ENCODE results near the gene TXK. TPM values are rescaled to one million over a fixed set of nuclear protein-coding genes. Genes with fewer than 3 reads are reported as not detected.

TXK gene
- total and polyA plus RNA-seq, 7 experiments from 2014 or later, result 35.5 to 128 (median 112) TPM

DNA sequence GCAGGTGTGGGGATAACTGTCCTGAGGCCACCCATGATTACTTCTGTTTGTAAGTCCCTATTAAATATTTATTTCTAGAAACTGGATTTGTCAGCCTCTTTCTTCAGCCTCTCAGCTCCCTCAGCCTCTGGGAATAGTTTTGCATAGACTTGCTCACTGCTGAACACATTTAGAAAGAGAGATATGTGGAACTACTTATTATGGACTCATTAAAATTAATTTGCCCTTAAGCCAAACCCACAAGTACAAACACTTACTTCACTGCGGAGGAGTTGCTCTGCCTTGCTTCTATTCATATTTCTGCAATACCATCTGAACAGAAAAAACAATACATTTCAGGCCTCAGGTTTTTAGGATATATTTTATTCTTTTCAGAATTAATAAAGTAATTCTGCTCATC is 22.4 kb upstream of the TXK start:
- H3K4me3 Mint-ChIP-seq, result no peak overlapping the region
- ATAC-seq, result no peak

DNA sequence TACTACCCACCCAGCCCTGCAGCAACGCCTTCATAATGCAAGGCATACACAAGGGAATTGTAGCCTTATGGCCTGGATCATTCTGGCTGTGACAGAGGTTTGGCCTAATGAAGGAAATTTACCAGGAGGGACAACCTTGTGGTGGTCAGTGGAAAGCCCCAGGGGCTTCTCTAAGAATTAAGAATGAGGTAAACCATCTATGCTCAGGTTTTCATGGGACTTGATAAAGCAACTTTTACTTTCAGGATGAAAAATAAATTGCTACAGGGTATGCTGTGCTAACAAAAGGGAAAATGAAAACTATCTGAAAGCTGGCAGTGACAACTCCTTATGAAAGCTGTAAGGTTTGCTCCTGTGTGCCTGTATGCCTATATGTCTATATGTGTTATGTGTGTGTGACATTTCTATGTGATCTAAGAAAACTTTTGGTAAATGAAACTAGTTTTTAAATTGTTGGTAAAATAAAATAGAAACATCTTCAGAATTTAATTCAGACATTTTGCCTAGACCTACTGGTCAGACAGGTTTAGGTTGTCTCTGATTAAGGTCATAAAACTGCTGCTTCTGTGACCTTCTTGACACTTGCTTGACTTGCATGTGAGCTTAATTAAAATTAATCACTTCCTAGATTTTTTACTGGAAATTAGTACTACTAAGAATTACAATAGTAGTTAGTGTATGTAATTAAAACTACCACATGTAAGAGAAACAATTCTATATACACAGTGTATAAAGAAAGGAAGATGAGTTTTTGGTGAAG is 19.9 kb upstream of the TXK start:
- Mint-ChIP-seq H3K36me3 (peaks cover 23 to 65% (median 51%) of the 10 kb centered on the region in 5 donors), H3K27ac (no peak overlapping the region), H3K9me3 (peaks cover 2 to 55% (median 20%) of the 10 kb centered on the region in 11 donors), H3K4me3 (no peak overlapping the region), H3K27me3 (no peaks in the 10 kb centered on the region), H3K4me1 (peaks cover 0 to 1% (median 0%) of the 10 kb centered on the region in 7 donors)
- ATAC-seq (no peak), DNase-seq (no peak)
- H3K4me1 ChIP-seq (ENCODE audit: control insufficient read depth in 2 of 2, insufficient read depth in 2 of 2, low read length in 2 of 2), result no peaks in the 10 kb centered on the region
- no peak overlapping the region for H3K4me3 ChIP-seq (ENCODE audit: low read length)
- H3K36me3 ChIP-seq (ENCODE audit: control insufficient read depth in 2 of 3, insufficient read depth in 3 of 3, low read length in 3 of 3), result peaks cover 0 to 14% (median 0%) of the 10 kb centered on the region in 3 experiments
- no peaks in the 10 kb centered on the region for H3K27me3 ChIP-seq (ENCODE audit: control insufficient read depth in 2 of 2, insufficient read depth in 2 of 2, low read length in 2 of 2)
- H3K9me3 ChIP-seq (ENCODE audit: control insufficient read depth in 2 of 3, low read length in 3 of 3), result peaks cover 0 to 26% (median 4%) of the 10 kb centered on the region in 3 experiments
- no peak overlapping the region for H3K27ac ChIP-seq (ENCODE audit: low read depth, low read length)
- ChIA-PET POLR2A (interaction anchor here (0.6 kb wide), 1 partner anchor 22 kb away, joined by 3 read pairs; no protein-coding TSS in a partner anchor), CTCF (interaction anchor here (0.6 kb wide), 1 partner anchor 43 kb away, joined by 3 read pairs; no protein-coding TSS in a partner anchor)
- intact Hi-C loops (cut with micrococcal nuclease), result no loop called here

More for the DNA sequence above, 22.4 kb upstream of the TXK start:
- intact Hi-C loops (cut with micrococcal nuclease), result no loop called here
- no peaks in the 10 kb centered on the region for H3K27me3 Mint-ChIP-seq
- DNase-seq, result no peak
- H3K36me3 ChIP-seq (ENCODE audit: control insufficient read depth in 2 of 3, insufficient read depth in 3 of 3, low read length in 3 of 3), result peaks cover 0 to 14% (median 0%) of the 10 kb centered on the region in 3 experiments
- CTCF ChIA-PET, result no interaction called here
- POLR2A ChIA-PET, result no interaction called here
- no peaks in the 10 kb centered on the region for H3K4me1 ChIP-seq (ENCODE audit: control insufficient read depth in 2 of 2, insufficient read depth in 2 of 2, low read length in 2 of 2)
- H3K4me3 ChIP-seq (ENCODE audit: low read length), result no peak overlapping the region
- peaks cover 0 to 26% (median 4%) of the 10 kb centered on the region in 3 experiments for H3K9me3 ChIP-seq (ENCODE audit: control insufficient read depth in 2 of 3, low read length in 3 of 3)
- H3K36me3 Mint-ChIP-seq, result peaks cover 23 to 70% (median 62%) of the 10 kb centered on the region in 5 donors
- H3K27ac ChIP-seq (ENCODE audit: low read depth, low read length), result no peak overlapping the region
- H3K9me3 Mint-ChIP-seq, result peaks cover 4 to 55% (median 22%) of the 10 kb centered on the region in 11 donors
- no peak overlapping the region for H3K27ac Mint-ChIP-seq
- H3K4me1 Mint-ChIP-seq, result peaks cover 0 to 1% (median 0%) of the 10 kb centered on the region in 7 donors
- H3K27me3 ChIP-seq (ENCODE audit: control insufficient read depth in 2 of 2, insufficient read depth in 2 of 2, low read length in 2 of 2), result no peaks in the 10 kb centered on the region

DNA sequence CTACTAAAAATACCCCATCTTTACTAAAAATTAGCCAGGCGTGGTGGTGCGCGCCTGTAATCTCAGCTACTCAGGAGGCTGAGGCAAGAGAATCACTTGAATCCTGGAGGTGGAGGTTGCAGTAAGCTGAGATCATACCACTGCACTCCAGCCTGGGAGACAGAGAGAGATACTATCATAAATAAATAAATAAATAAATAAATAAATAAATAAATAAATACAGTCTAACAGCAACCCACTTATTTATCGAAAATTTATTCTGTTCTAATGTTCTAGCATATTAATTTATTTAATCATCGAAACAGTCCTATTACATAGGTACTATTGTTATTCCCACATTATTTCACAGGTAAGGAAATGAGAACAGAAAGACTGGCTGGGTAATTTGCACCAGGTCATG is 18.2 kb upstream of the TXK start:
- ATAC-seq (no peak), DNase-seq (no peak)
- H3K4me1 ChIP-seq (ENCODE audit: control insufficient read depth in 2 of 2, insufficient read depth in 2 of 2, low read length in 2 of 2), result no peaks in the 10 kb centered on the region
- H3K36me3 Mint-ChIP-seq, result peaks cover 15 to 57% (median 34%) of the 10 kb centered on the region in 5 donors
- no peaks in the 10 kb centered on the region for H3K27me3 ChIP-seq (ENCODE audit: control insufficient read depth in 2 of 2, insufficient read depth in 2 of 2, low read length in 2 of 2)
- no peaks in the 10 kb centered on the region for H3K27me3 Mint-ChIP-seq
- CTCF ChIA-PET, result no interaction called here
- peaks cover 2 to 47% (median 18%) of the 10 kb centered on the region in 11 donors for H3K9me3 Mint-ChIP-seq
- H3K9me3 ChIP-seq (ENCODE audit: control insufficient read depth in 2 of 3, low read length in 3 of 3), result peaks cover 0 to 26% (median 4%) of the 10 kb centered on the region in 3 experiments
- no peak overlapping the region for H3K27ac Mint-ChIP-seq
- H3K36me3 ChIP-seq (ENCODE audit: control insufficient read depth in 2 of 3, insufficient read depth in 3 of 3, low read length in 3 of 3), result peaks cover 0 to 14% (median 0%) of the 10 kb centered on the region in 3 experiments
- no peak overlapping the region for H3K27ac ChIP-seq (ENCODE audit: low read depth, low read length)
- H3K4me3 ChIP-seq (ENCODE audit: low read length), result no peak overlapping the region
- H3K4me1 Mint-ChIP-seq, result no peaks in the 10 kb centered on the region
- intact Hi-C loops (cut with micrococcal nuclease), result no loop called here
- POLR2A ChIA-PET, result no interaction called here
- H3K4me3 Mint-ChIP-seq, result no peak overlapping the region

DNA sequence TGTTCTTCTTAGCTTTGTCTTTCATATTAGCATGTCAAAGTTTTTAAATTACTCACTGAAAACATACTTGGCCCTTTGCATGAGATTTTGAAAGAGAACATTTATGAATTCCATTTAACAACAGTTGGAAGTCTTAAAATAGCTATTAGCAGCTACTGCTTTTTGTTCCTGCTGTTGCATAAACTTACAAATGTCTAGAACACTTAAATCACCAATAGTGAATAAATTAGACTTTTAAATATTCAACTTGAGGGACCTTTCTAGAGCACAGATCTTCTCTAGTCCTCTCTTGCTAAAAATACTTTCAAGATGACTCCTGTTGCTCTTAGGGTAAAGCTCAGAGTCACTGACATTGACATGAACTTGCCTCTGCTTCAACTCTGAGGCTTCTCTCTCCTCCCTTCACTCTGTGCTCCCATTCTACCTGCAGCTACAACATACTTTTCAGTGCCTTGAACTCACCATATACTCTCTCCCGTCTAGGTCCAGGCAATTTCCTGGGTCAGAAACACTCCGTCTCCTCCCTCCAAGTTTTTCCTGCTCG is 15.8 kb upstream of the TXK start:
- no peak for ATAC-seq
- POLR2A ChIA-PET, result no interaction called here
- H3K36me3 Mint-ChIP-seq, result peaks cover 7 to 37% (median 13%) of the 10 kb centered on the region in 5 donors

DNA sequence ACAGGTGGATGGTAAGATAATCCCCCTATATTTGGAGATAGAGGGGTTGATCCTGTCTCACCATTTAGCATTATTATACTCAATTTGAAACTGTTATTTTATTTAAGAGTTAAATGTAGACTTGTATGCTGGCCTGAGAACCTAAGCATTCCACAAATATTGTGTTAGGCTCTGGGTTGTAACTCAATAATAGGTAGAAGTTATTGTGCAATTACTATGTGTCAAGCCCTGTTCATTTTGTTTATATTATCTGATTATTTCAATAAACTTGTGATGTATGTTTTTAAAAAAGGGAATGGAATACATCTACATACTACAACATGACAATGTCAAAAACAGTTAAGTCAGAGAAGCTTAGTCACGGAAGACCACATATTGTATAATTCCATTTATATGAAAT is 13.6 kb upstream of the TXK start:
- ATAC-seq (no peak), DNase-seq (no peak)
- no peaks in the 10 kb centered on the region for H3K9me3 ChIP-seq (ENCODE audit: control insufficient read depth in 2 of 3, low read length in 3 of 3)
- H3K27me3 Mint-ChIP-seq, result no peaks in the 10 kb centered on the region
- peaks cover 0 to 2% (median 0%) of the 10 kb centered on the region in 11 donors for H3K9me3 Mint-ChIP-seq
- POLR2A ChIA-PET, result no interaction called here
- H3K27me3 ChIP-seq (ENCODE audit: control insufficient read depth in 2 of 2, insufficient read depth in 2 of 2, low read length in 2 of 2), result no peaks in the 10 kb centered on the region
- no peaks in the 10 kb centered on the region for H3K4me1 ChIP-seq (ENCODE audit: control insufficient read depth in 2 of 2, insufficient read depth in 2 of 2, low read length in 2 of 2)
- no peak overlapping the region for H3K4me3 ChIP-seq (ENCODE audit: low read length)
- peaks cover 0 to 20% (median 2%) of the 10 kb centered on the region in 5 donors for H3K36me3 Mint-ChIP-seq
- H3K36me3 ChIP-seq (ENCODE audit: control insufficient read depth in 2 of 3, insufficient read depth in 3 of 3, low read length in 3 of 3), result no peaks in the 10 kb centered on the region
- intact Hi-C loops (cut with micrococcal nuclease), result loop anchor here in 1 of 2 donors (10.0 kb wide), 1 partner anchor 463 kb away; no protein-coding TSS in a partner anchor
- CTCF ChIA-PET, result no interaction called here
- H3K4me1 Mint-ChIP-seq, result no peaks in the 10 kb centered on the region
- H3K4me3 Mint-ChIP-seq, result no peak overlapping the region
- no peak overlapping the region for H3K27ac Mint-ChIP-seq
- H3K27ac ChIP-seq (ENCODE audit: low read depth, low read length), result no peak overlapping the region

More for the DNA sequence above, 15.8 kb upstream of the TXK start:
- Histone ChIP-seq H3K9me3 (ENCODE audit: control insufficient read depth in 2 of 3, low read length in 3 of 3) (peaks cover 0 to 13% (median 4%) of the 10 kb centered on the region in 3 experiments), H3K27me3 (ENCODE audit: control insufficient read depth in 2 of 2, insufficient read depth in 2 of 2, low read length in 2 of 2) (no peaks in the 10 kb centered on the region), H3K27ac (ENCODE audit: low read depth, low read length) (no peak overlapping the region), H3K4me1 (ENCODE audit: control insufficient read depth in 2 of 2, insufficient read depth in 2 of 2, low read length in 2 of 2) (no peaks in the 10 kb centered on the region), H3K4me3 (ENCODE audit: low read length) (no peak overlapping the region), H3K36me3 (ENCODE audit: control insufficient read depth in 2 of 3, insufficient read depth in 3 of 3, low read length in 3 of 3) (peaks cover 0 to under 1% (median 0%) of the 10 kb centered on the region in 3 experiments)
- Mint-ChIP-seq H3K4me1 (no peaks in the 10 kb centered on the region), H3K27ac (no peak overlapping the region), H3K9me3 (peaks cover 2 to 23% (median 9%) of the 10 kb centered on the region in 11 donors), H3K4me3 (no peak overlapping the region), H3K27me3 (no peaks in the 10 kb centered on the region)
- DNase-seq, result no peak
- intact Hi-C loops (cut with micrococcal nuclease), result loop anchor here in 1 of 2 donors (10.0 kb wide), 1 partner anchor 465 kb away; no protein-coding TSS in a partner anchor
- CTCF ChIA-PET, result interaction anchor here (0.9 to 1.2 kb wide), 2 partner anchors 10 to 41 kb away, joined by 3 read pairs; no protein-coding TSS in a partner anchor

DNA sequence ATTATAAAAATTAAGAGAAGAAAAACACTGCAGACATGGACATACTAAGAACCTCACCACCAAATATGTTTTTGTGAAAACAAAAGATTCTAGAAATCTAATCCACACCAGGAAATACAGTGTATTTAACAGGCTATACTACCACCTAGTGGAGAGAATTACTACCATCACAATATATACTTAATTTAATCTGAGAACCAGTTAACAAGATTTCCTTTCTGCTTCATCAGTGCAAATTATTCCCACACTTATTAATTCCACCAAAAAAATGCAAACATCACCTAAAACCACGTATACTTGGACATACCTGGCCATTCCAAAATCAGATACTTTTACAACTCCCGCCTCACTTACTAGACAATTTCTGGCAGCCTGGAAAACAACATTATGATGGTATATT is 7.0 kb upstream of the TXK start:
- ChIA-PET CTCF (interaction anchor here (0.7 to 5.6 kb wide), 5 partner anchors 12 to 138 kb away, joined by 3 to 127 read pairs (median 6); no protein-coding TSS in a partner anchor), POLR2A (interaction anchor here (0.6 to 9.2 kb wide), 2 partner anchors 13 to 25 kb away, joined by 3 to 184 read pairs; no protein-coding TSS in a partner anchor)
- peaks cover 0 to 6% (median 0%) of the 10 kb centered on the region in 5 donors for H3K36me3 Mint-ChIP-seq
- intact Hi-C loops (cut with micrococcal nuclease), result loop anchor here (1.0 to 10.0 kb wide), 6 partner anchors 32 to 456 kb away; no protein-coding TSS in a partner anchor
- H3K4me3 Mint-ChIP-seq, result peak overlapping the region in 1 of 10 donors; percentile 4
- no peaks in the 10 kb centered on the region for H3K27me3 Mint-ChIP-seq
- peaks cover 0 to 3% (median 0%) of the 10 kb centered on the region in 11 donors for H3K9me3 Mint-ChIP-seq
- ATAC-seq (peak; percentile 67), DNase-seq (peak in 7 of 9 donors; percentile 16 to 72 (median 49))
- no peak overlapping the region for H3K4me3 ChIP-seq (ENCODE audit: low read length)
- peaks cover 34 to 53% (median 51%) of the 10 kb centered on the region in 7 donors for H3K4me1 Mint-ChIP-seq
- H3K27me3 ChIP-seq (ENCODE audit: control insufficient read depth in 2 of 2, insufficient read depth in 2 of 2, low read length in 2 of 2), result no peaks in the 10 kb centered on the region
- H3K4me1 ChIP-seq (ENCODE audit: control insufficient read depth in 2 of 2, insufficient read depth in 2 of 2, low read length in 2 of 2), result peaks cover 36 to 46% of the 10 kb centered on the region in 2 donors
- no peaks in the 10 kb centered on the region for H3K9me3 ChIP-seq (ENCODE audit: control insufficient read depth in 2 of 3, low read length in 3 of 3)
- H3K27ac ChIP-seq (ENCODE audit: low read depth, low read length), result no peak overlapping the region
- no peaks in the 10 kb centered on the region for H3K36me3 ChIP-seq (ENCODE audit: control insufficient read depth in 2 of 3, insufficient read depth in 3 of 3, low read length in 3 of 3)
- H3K27ac Mint-ChIP-seq, result peak overlapping the region in 6 of 9 donors; percentile 6 to 97 (median 44)

All from naive thymus-derived CD4-positive, alpha-beta T cell (primary cell).